Breast epithelium (tissue), 3 donors: Measurements from ENCODE around the gene MRPL54.
A peak's percentile ranks its signal among the peaks of the same experiment; 100 is the strongest.

Experiments used
- CTCF ChIP-seq, 3 donors: fragments of 450-650 bp; IDR thresholded peaks; one replicate each; pipeline ENCODE4 v1.5.1; 2016 to 2017; ENCODE audit warnings: antibody characterized with exemption in 3 of 3, mild to moderate bottlenecking in 3 of 3, moderate library complexity in 3 of 3
- POLR2A ChIP-seq: fragments of 450-650 bp; IDR thresholded peaks from one replicate; pipeline ENCODE4 v1.6.1; 2016; ENCODE audit warnings: antibody characterized with exemption, mild to moderate bottlenecking, moderate library complexity

DNA sequence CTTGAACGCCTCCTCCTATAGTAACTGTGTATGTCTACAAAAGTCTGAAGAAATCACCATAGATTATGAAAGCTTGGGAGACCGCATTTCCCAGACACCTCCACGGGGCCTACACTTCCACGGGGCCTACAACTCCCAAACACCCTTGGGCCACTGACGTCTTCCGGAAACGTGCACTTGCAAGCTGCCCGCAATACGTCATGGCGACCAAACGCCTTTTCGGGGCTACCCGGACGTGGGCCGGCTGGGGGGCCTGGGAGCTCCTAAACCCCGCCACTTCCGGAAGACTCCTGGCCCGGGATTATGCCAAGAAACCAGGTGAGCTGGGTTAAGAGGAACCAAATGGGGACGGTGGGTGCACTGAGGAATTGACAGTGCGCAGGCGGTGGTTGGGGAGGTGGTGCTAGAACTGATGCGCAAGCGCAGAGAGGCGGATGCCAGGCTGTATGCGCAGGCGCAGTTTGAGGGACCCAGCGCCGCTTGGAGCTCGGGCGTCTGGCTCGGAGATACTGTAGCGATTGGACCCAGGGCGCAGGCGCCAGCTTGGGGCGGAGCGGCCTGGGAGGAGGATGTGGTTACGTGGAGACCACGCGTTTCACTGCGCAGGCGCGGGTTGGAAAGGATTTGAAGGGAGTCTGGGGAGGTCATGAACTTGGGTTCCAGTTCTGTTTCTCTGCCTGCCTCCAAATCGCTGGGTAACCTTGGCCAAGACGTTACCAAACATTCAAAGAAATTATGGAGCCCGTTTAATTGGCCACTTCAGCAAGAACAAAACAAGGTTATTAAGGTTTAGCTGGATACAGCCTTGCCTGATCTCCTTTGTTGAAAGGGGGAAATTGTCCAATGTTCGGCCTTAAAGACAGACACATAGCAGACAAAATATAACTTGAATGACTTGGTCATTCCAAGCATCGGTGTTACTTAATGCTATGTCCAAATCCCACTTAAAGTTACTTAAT, at the start of gene MRPL54:
- TF ChIP-seq CTCF (IDR thresholded peaks at IDR 0.05) (peak in 1 of 3 donors; percentile 36), POLR2A (peak; percentile 66)
